GM18526 (cell line): ENCODE measurements around the gene CDIPT.

Experiments
- POLR2A ChIP-seq: IDR thresholded peaks from 3 replicates; pipeline ENCODE4 v1.6.1; 2011; ENCODE audit not compliant: insufficient read length; ENCODE audit errors: extremely low read depth

CDIPT gene

GRCh38 chr16:29844575-29845331, 18.3 kb downstream of the CDIPT start:
- TF ChIP-seq POLR2A = no peak

- no peak for TF ChIP-seq POLR2A
These were observed 19.1 kb downstream of the CDIPT start for GRCh38 chr16:29843931-29844330.

- TF ChIP-seq POLR2A = no peak
These were observed 20.2 kb downstream of the CDIPT start for GRCh38 chr16:29842732-29843346.

- no peak for TF ChIP-seq POLR2A
These were observed 21.4 kb downstream of the CDIPT start for GRCh38 chr16:29841631-29842030.

- no peak for TF ChIP-seq POLR2A
These were observed 22.8 kb downstream of the CDIPT start for GRCh38 chr16:29840240-29840639.

GRCh38 chr16:29839822-29840221, 23.2 kb downstream of the CDIPT start:
- TF ChIP-seq POLR2A = no peak

- TF ChIP-seq POLR2A = no peak
These were observed 25.2 kb downstream of the CDIPT start for GRCh38 chr16:29837841-29838240.

GRCh38 chr16:29836623-29837022, 26.4 kb downstream of the CDIPT start:
- TF ChIP-seq POLR2A = no peak

- no peak for TF ChIP-seq POLR2A
These were observed 27.1 kb downstream of the CDIPT start for GRCh38 chr16:29835926-29836325.

GRCh38 chr16:29834079-29834478, 28.9 kb downstream of the CDIPT start:
- TF ChIP-seq POLR2A = no peak

GRCh38 chr16:29831490-29831889, 31.5 kb downstream of the CDIPT start:
- TF ChIP-seq POLR2A = no peak

GRCh38 chr16:29830774-29831173, 32.3 kb downstream of the CDIPT start:
- TF ChIP-seq POLR2A = no peak

- TF ChIP-seq POLR2A = no peak
These were observed 36.7 kb downstream of the CDIPT start for GRCh38 chr16:29826342-29826695.

- no peak for TF ChIP-seq POLR2A
These were observed 37.6 kb downstream of the CDIPT start for GRCh38 chr16:29825145-29826044.

GRCh38 chr16:29824589-29825144, 38.4 kb downstream of the CDIPT start:
- TF ChIP-seq POLR2A = no peak

- TF ChIP-seq POLR2A = no peak
These were observed 41.3 kb downstream of the CDIPT start for GRCh38 chr16:29821643-29822115.
